Fibroblast of villous mesenchyme (primary cell): ENCODE data around the gene FTO. TPM values are rescaled to one million over a fixed set of nuclear protein-coding genes. Genes with fewer than 3 reads are reported as not detected.
A peak's percentile ranks its signal among the peaks of the same experiment; 100 is the strongest.

Experiments
- DNase-seq: peaks from one replicate; pipeline ENCODE4 v3.0.0-alpha.2; 2010; ENCODE audit warnings: low read depth
- H3K4me3 ChIP-seq: 2 replicates; pipeline ENCODE4 v1.5.1; 2011; ENCODE audit warnings: low read depth, mild to moderate bottlenecking, low read length
- total RNA-seq: library from RNA; depleted of rRNA; stranded (reverse); fragments of >200 nt; gene quantifications from 2 replicates; pipeline ENCODE4 v1.2.3, GENCODE V29; 2012
- TF ChIP-seq, protein P1 (sequence below): IDR thresholded peaks from 2 replicates; pipeline ENCODE4 v1.5.1; 2012; ENCODE audit warnings: low read depth, mild to moderate bottlenecking, low read length; ENCODE audit not compliant: insufficient read depth

FTO gene
- total RNA-seq, 1 donor = 157 TPM

GRCh38 chr16:54120846-54121480 is 417.0 kb downstream of the FTO start:
- TF ChIP-seq, protein P1, sequence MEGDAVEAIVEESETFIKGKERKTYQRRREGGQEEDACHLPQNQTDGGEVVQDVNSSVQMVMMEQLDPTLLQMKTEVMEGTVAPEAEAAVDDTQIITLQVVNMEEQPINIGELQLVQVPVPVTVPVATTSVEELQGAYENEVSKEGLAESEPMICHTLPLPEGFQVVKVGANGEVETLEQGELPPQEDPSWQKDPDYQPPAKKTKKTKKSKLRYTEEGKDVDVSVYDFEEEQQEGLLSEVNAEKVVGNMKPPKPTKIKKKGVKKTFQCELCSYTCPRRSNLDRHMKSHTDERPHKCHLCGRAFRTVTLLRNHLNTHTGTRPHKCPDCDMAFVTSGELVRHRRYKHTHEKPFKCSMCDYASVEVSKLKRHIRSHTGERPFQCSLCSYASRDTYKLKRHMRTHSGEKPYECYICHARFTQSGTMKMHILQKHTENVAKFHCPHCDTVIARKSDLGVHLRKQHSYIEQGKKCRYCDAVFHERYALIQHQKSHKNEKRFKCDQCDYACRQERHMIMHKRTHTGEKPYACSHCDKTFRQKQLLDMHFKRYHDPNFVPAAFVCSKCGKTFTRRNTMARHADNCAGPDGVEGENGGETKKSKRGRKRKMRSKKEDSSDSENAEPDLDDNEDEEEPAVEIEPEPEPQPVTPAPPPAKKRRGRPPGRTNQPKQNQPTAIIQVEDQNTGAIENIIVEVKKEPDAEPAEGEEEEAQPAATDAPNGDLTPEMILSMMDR = no peak

GRCh38 chr16:54121539-54122295 is 417.8 kb downstream of the FTO start:
- TF ChIP-seq, protein P1 = no peak
- no peak overlapping the region for H3K4me3 ChIP-seq
- no peak for DNase-seq

More at GRCh38 chr16:54120846-54121480, 417.0 kb downstream of the FTO start:
- no peak for DNase-seq
- H3K4me3 ChIP-seq = no peak overlapping the region

GRCh38 chr16:54123766-54124165 is 419.8 kb downstream of the FTO start:
- DNase-seq = peak; percentile 5
- H3K4me3 ChIP-seq = no peak overlapping the region
- TF ChIP-seq, protein P1 = no peak

- TF ChIP-seq, protein P1 = no peak
- DNase-seq = no peak
- no peak overlapping the region for H3K4me3 ChIP-seq
Measured at GRCh38 chr16:54125751-54126655, 422.0 kb downstream of the FTO start.

- H3K4me3 ChIP-seq = no peak overlapping the region
- TF ChIP-seq, protein P1 = no peak
- no peak for DNase-seq
Measured at GRCh38 chr16:54126907-54127306, 423.0 kb downstream of the FTO start.

DNA sequence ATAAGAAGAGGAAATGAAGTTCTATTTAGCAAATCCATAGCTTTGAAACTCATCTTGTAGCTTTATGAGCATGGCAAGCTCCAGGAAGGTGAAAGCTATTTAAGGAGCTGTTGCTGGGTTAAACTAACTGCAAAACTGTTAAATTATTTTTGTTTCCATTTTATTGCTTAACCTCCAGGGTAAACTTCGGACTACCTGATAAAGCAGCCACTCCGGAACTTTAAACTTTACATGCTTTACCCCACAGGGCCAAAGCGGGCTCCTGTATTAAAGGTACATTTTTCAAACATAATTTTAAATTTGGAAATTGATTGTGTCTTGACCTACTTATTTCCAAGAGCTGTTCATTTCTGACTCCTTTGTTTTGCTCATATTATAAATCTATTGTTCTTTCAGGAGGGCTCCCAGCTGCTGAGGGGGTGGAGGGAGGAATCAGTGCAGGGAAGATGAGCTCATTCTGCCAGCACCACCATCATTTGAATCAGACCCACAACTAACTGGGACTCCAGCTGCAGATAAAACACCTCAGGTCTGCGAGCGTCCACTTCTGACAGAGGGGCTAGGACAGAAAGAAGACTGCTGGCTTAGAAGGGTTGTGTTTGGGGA is 424.8 kb downstream of the FTO start:
- H3K4me3 ChIP-seq = no peak overlapping the region
- TF ChIP-seq, protein P1 = no peak
- DNase-seq = no peak
